GM12872 (cell line): ENCODE measurements around the gene MED22.
A peak's percentile ranks its signal among the peaks of the same experiment; 100 is the strongest.

ENCODE experiments used
- CTCF ChIP-seq: IDR thresholded peaks from 3 replicates; pipeline ENCODE4 v1.5.1; 2011; ENCODE audit warnings: low read depth, mild to moderate bottlenecking, low read length, moderate library complexity; ENCODE audit not compliant: insufficient read depth

MED22 gene

GRCh38 chr9:133357656-133358055 lies 9.7 kb upstream of the MED22 start:
- TF ChIP-seq CTCF: no peak

GRCh38 chr9:133356391-133357091 lies 8.6 kb upstream of the MED22 start, which contains the start of the genes SURF1 and SURF2:
Gene SURF1 (minus strand): TSS chr9:133356487. CDS start chr9:133356453, 34 bp downstream.
Gene SURF2 (plus strand): TSS chr9:133356550. CDS start chr9:133356593, 43 bp downstream.
- no peak for TF ChIP-seq CTCF

- TF ChIP-seq CTCF: no peak
Measured at GRCh38 chr9:133355881-133356357, 8.0 kb upstream of the MED22 start.

GRCh38 chr9:133354766-133355165 lies 6.8 kb upstream of the MED22 start:
- no peak for TF ChIP-seq CTCF

- TF ChIP-seq CTCF: no peak
Measured at GRCh38 chr9:133353548-133353947, 5.6 kb upstream of the MED22 start.

- no peak for TF ChIP-seq CTCF
Measured at GRCh38 chr9:133352635-133353340, 4.9 kb upstream of the MED22 start.

GRCh38 chr9:133351908-133352634 lies 4.1 kb upstream of the MED22 start:
- peak; percentile 77 for TF ChIP-seq CTCF
